ENCODE data around the gene HDHD2. TPM values are rescaled to one million over a fixed set of nuclear protein-coding genes. Genes with fewer than 3 reads are reported as not detected.

Gene HDHD2
- total and polyA plus RNA-seq, 2 of the 13 experiments (the other 11 are each of a cell fraction or from before 2014, with no cell fraction given) = 10.2 to 34.7 TPM

GRCh38 chr18:47150029-47150823 is at the start of gene HDHD2 (continued):
- TF ChIP-seq ZNF543 (CRISPR knock-in tag; IDR thresholded peaks at IDR 0.05) = no peak; the same call in 1 of the 2 replicates
- peak; percentile 10; the same call in 1 of the 2 replicates for TF ChIP-seq ZNF281 (CRISPR knock-in tag; IDR thresholded peaks at IDR 0.05; ENCODE audit: borderline replicate concordance)
- peak; percentile 71; the same call in 1 of the 2 replicates for TF ChIP-seq ZNF878 (CRISPR knock-in tag; IDR thresholded peaks at IDR 0.05)
- TF ChIP-seq, protein P1, sequence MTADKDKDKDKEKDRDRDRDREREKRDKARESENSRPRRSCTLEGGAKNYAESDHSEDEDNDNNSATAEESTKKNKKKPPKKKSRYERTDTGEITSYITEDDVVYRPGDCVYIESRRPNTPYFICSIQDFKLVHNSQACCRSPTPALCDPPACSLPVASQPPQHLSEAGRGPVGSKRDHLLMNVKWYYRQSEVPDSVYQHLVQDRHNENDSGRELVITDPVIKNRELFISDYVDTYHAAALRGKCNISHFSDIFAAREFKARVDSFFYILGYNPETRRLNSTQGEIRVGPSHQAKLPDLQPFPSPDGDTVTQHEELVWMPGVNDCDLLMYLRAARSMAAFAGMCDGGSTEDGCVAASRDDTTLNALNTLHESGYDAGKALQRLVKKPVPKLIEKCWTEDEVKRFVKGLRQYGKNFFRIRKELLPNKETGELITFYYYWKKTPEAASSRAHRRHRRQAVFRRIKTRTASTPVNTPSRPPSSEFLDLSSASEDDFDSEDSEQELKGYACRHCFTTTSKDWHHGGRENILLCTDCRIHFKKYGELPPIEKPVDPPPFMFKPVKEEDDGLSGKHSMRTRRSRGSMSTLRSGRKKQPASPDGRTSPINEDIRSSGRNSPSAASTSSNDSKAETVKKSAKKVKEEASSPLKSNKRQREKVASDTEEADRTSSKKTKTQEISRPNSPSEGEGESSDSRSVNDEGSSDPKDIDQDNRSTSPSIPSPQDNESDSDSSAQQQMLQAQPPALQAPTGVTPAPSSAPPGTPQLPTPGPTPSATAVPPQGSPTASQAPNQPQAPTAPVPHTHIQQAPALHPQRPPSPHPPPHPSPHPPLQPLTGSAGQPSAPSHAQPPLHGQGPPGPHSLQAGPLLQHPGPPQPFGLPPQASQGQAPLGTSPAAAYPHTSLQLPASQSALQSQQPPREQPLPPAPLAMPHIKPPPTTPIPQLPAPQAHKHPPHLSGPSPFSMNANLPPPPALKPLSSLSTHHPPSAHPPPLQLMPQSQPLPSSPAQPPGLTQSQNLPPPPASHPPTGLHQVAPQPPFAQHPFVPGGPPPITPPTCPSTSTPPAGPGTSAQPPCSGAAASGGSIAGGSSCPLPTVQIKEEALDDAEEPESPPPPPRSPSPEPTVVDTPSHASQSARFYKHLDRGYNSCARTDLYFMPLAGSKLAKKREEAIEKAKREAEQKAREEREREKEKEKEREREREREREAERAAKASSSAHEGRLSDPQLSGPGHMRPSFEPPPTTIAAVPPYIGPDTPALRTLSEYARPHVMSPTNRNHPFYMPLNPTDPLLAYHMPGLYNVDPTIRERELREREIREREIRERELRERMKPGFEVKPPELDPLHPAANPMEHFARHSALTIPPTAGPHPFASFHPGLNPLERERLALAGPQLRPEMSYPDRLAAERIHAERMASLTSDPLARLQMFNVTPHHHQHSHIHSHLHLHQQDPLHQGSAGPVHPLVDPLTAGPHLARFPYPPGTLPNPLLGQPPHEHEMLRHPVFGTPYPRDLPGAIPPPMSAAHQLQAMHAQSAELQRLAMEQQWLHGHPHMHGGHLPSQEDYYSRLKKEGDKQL (CRISPR knock-in tag; IDR thresholded peaks at IDR 0.05; ENCODE audit: low read depth) = peak; percentile 10; the same call in 1 of the 2 replicates
- peak; percentile 85; the same call in 1 of the 2 replicates for TF ChIP-seq ZNF350 (CRISPR knock-in tag; IDR thresholded peaks at IDR 0.05; ENCODE audit: borderline replicate concordance, low read depth)
- TF ChIP-seq NFIB (CRISPR knock-in tag; IDR thresholded peaks at IDR 0.05; ENCODE audit: borderline replicate concordance) = no peak
- TF ChIP-seq ZNF431 (CRISPR knock-in tag; IDR thresholded peaks at IDR 0.05; ENCODE audit: borderline replicate concordance, low read depth) = peak; percentile 63; the same call in 1 of the 2 replicates
- TF ChIP-seq ZNF569 (CRISPR knock-in tag; IDR thresholded peaks at IDR 0.05; ENCODE audit: borderline replicate concordance) = no peak
- peak; percentile 80 for TF ChIP-seq HNRNPLL (IDR thresholded peaks at IDR 0.05; ENCODE audit: low read depth, low read length, poor library complexity, severe bottlenecking)
- peak; percentile 37; the same call in 1 of the 2 replicates for TF ChIP-seq FOXK1 (CRISPR knock-in tag; IDR thresholded peaks at IDR 0.05; ENCODE audit: borderline replicate concordance, low read depth)
- TF ChIP-seq ERF (CRISPR knock-in tag; IDR thresholded peaks at IDR 0.05) = peak; percentile 75; the same call in 1 of the 2 replicates
- no peak for TF ChIP-seq ZNF180 (CRISPR knock-in tag; IDR thresholded peaks at IDR 0.05; ENCODE audit: borderline replicate concordance, low read depth)
- TF ChIP-seq MEIS2 (CRISPR knock-in tag; IDR thresholded peaks at IDR 0.05) = no peak
- TF ChIP-seq, protein P2, sequence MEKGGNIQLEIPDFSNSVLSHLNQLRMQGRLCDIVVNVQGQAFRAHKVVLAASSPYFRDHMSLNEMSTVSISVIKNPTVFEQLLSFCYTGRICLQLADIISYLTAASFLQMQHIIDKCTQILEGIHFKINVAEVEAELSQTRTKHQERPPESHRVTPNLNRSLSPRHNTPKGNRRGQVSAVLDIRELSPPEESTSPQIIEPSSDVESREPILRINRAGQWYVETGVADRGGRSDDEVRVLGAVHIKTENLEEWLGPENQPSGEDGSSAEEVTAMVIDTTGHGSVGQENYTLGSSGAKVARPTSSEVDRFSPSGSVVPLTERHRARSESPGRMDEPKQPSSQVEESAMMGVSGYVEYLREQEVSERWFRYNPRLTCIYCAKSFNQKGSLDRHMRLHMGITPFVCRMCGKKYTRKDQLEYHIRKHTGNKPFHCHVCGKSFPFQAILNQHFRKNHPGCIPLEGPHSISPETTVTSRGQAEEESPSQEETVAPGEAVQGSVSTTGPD (CRISPR knock-in tag; IDR thresholded peaks at IDR 0.05) = no peak
- TF ChIP-seq ZNF724P (CRISPR knock-in tag; IDR thresholded peaks at IDR 0.05; ENCODE audit: borderline replicate concordance) = no peak
- TF ChIP-seq, protein P3, sequence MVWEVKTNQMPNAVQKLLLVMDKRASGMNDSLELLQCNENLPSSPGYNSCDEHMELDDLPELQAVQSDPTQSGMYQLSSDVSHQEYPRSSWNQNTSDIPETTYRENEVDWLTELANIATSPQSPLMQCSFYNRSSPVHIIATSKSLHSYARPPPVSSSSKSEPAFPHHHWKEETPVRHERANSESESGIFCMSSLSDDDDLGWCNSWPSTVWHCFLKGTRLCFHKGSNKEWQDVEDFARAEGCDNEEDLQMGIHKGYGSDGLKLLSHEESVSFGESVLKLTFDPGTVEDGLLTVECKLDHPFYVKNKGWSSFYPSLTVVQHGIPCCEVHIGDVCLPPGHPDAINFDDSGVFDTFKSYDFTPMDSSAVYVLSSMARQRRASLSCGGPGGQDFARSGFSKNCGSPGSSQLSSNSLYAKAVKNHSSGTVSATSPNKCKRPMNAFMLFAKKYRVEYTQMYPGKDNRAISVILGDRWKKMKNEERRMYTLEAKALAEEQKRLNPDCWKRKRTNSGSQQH (CRISPR knock-in tag; IDR thresholded peaks at IDR 0.05; ENCODE audit: low read depth) = 0 out of 2 replicates have a peak, but pooled peaks have one; percentile 11
